C4-2B (cell line): ENCODE measurements around the gene TMED6.

Source experiments
- H3K27ac ChIP-seq: fragments of 450-650 bp; 2 replicates; pipeline ENCODE4 v1.5.1; 2017
- CTCF ChIP-seq: fragments of 450-650 bp; conservative IDR thresholded peaks from 2 replicates; pipeline ENCODE4 v1.5.1; 2017; ENCODE audit warnings: mild to moderate bottlenecking
- ZFX ChIP-seq: fragments of 450-650 bp; IDR thresholded peaks from 2 replicates; pipeline ENCODE4 v1.6.1; 2017

TMED6 gene

GRCh38 chr16:69321080-69321479 is 30.5 kb downstream of the TMED6 start:
- TF ChIP-seq ZFX (no peak), CTCF (no peak)

GRCh38 chr16:69320740-69321073 is 30.9 kb downstream of the TMED6 start:
- H3K27ac ChIP-seq: no peak overlapping the region
- TF ChIP-seq ZFX: no peak
- no peak for TF ChIP-seq CTCF

More at GRCh38 chr16:69321080-69321479, 30.5 kb downstream of the TMED6 start:
- H3K27ac ChIP-seq: no peak overlapping the region

GRCh38 chr16:69319826-69320739 is 31.5 kb downstream of the TMED6 start:
- TF ChIP-seq CTCF: no peak
- TF ChIP-seq ZFX: no peak
- H3K27ac ChIP-seq: no peak overlapping the region

GRCh38 chr16:69319381-69319780 is 32.2 kb downstream of the TMED6 start:
- no peak for TF ChIP-seq CTCF
- TF ChIP-seq ZFX: no peak
- H3K27ac ChIP-seq: no peak overlapping the region

- TF ChIP-seq ZFX: no peak
- no peak for TF ChIP-seq CTCF
- H3K27ac ChIP-seq: no peak overlapping the region
Observed at GRCh38 chr16:69318911-69319289, 32.7 kb downstream of the TMED6 start.

- no peak overlapping the region for H3K27ac ChIP-seq
- TF ChIP-seq ZFX (no peak), CTCF (no peak)
Observed at GRCh38 chr16:69318177-69318910, 33.2 kb downstream of the TMED6 start.

GRCh38 chr16:69316595-69317034 is 35.0 kb downstream of the TMED6 start:
- TF ChIP-seq CTCF: no peak
- no peak for TF ChIP-seq ZFX
- H3K27ac ChIP-seq: no peak overlapping the region
